Omental fat pad (tissue), 4 donors: ENCODE data around the gene SPTBN4. TPM values are rescaled to one million over a fixed set of nuclear protein-coding genes. Genes with fewer than 3 reads are reported as not detected.
"Not testable (repeated sequence)": the region's sequence is repeated elsewhere in the genome, so short reads cannot be mapped to it uniquely, and the experiment has no call there.

ENCODE experiments used
- ATAC-seq: fragments of 150-250 bp; one replicate; pipeline ENCODE4 v1.9.1; 2016; ENCODE audit warnings: mild to moderate bottlenecking, moderate library complexity; ENCODE audit not compliant: low FRiP score
- DNase-seq: peaks from one replicate; pipeline ENCODE4 v3.0.0-alpha.2; 2019; ENCODE audit warnings: low spot score
- total RNA-seq, 4 donors: library from RNA; depleted of rRNA; stranded (reverse); fragments of >200 nt; gene quantifications; one replicate each; pipeline ENCODE4 v1.1.0, GENCODE V29; 2016
- TF ChIP-seq, protein P1 (sequence below), 3 donors: fragments of 450-650 bp; IDR thresholded peaks; one replicate each; pipeline ENCODE4 v1.5.1; 2016 to 2017; ENCODE audit warnings: antibody characterized with exemption in 3 of 3, mild to moderate bottlenecking in 3 of 3, moderate library complexity in 2 of 3

Gene SPTBN4
- total RNA-seq, 4 donors from 2014 or later, result 1.4 to 3.2 (median 3.0) TPM

DNA sequence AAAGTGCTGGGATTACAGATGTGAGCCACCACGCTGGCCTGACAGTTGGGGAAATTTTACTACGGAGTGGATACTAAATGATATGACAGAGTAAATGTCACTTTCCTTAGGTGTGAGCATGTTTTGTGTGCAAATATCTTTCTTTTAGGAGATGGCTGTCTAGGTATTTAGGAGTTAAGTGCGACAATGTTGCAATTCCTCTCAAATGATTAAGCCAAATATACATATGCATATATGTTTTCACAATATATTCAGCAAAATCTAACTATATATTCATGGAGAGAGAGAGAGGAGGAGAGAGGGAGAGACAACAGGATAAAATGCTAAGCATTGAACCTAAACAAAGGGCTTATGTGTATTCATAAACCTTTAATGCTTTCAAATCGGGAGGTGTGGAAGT lies 17.3 kb upstream of the SPTBN4 start:
- ATAC-seq (no peak), DNase-seq (no peak)
- TF ChIP-seq, protein P1, sequence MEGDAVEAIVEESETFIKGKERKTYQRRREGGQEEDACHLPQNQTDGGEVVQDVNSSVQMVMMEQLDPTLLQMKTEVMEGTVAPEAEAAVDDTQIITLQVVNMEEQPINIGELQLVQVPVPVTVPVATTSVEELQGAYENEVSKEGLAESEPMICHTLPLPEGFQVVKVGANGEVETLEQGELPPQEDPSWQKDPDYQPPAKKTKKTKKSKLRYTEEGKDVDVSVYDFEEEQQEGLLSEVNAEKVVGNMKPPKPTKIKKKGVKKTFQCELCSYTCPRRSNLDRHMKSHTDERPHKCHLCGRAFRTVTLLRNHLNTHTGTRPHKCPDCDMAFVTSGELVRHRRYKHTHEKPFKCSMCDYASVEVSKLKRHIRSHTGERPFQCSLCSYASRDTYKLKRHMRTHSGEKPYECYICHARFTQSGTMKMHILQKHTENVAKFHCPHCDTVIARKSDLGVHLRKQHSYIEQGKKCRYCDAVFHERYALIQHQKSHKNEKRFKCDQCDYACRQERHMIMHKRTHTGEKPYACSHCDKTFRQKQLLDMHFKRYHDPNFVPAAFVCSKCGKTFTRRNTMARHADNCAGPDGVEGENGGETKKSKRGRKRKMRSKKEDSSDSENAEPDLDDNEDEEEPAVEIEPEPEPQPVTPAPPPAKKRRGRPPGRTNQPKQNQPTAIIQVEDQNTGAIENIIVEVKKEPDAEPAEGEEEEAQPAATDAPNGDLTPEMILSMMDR (IDR thresholded peaks at IDR 0.05), result no peak

DNA sequence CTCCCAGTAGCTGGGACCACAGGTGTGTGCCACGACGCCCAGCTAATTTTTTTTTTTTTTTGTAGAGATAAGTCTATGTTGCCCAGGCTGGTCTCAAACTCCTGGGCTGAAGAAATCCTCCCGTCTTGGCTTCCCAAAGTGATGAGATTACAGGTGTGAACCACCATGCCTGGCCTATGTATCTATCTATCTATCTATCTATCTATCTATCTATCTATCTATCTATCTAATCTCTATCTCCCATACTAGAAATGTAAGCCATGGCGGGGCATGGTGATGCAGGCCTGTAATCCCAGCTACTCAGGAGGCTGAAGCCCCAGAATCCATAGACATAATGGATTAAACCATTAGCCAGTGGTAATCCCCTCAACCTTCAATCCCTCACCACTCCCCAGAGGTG lies 16.1 kb upstream of the SPTBN4 start:
- DNase-seq (no peak), ATAC-seq (no peak)
- TF ChIP-seq, protein P1 (IDR thresholded peaks at IDR 0.05), result no peak

DNA sequence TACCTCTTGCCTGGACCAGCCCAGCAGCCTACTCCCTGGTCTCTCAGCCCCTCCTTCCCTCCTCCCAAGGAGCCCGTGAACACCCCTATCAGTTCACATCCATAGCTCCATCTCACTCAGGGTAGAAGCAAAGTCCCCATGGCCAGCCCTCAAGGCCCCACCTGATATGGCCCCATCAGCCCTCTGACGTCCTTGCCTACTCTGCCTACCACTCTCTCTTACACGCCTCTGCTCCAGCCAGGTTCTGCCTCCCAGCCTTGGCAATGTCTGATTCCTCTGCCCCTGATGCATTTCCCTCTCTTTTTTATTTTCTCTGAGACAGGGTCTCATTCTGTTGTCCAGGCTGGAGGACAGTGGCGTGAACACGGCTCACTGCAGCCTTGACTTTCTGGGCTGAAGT lies 14.8 kb upstream of the SPTBN4 start:
- DNase-seq, result no peak
- no peak for ATAC-seq
- TF ChIP-seq, protein P1 (IDR thresholded peaks at IDR 0.05), result no peak

DNA sequence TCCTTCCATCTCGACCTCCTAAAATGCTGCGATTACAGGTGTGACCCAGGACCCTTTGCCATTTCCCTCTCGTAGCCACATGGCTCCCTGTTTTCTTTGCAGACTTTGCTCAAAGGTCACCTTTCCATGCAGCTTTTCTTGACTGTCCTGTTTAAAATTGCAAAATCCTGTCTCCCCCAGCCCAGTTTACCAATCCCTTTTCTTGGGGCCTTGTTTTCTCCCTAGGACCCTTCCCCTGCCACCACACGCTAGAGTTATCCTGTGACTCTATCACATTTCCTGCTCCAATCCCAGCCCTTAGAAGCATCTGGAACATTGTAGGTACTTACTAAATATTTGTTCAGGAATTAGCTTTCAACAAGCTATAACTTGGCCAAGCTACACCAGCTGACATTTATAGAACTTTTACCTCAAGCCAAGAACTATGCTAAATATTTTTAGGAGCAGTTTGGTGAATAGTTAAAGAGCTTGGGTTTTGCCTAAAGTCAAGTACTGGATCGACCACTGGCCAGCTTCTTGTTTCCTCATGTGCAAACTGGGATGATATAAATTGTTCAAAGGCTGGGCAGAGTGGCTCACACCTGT lies 13.6 kb upstream of the SPTBN4 start:
- DNase-seq (no peak), ATAC-seq (no peak)
- TF ChIP-seq, protein P1 (IDR thresholded peaks at IDR 0.05), result no peak

DNA sequence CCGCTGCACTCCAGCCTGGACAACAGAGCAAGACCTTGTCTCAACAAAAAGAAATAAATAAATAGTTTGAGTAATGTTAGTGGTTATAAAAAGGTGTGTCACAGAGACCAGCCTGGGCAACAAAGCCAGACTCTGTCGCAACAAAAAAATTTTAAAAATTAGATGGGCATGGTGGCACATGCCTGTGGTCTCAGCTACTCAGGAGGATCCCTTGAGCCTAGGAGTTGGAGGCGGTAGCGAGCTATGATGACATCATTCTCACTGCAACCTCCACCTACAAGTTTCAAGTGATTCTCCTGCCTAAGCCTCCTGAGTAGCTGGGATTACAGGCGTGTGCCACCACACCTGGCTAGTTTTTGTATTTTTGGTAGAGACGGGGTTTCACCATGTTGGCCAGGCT lies 12.9 kb upstream of the SPTBN4 start:
- not testable (repeated sequence) for DNase-seq

DNA sequence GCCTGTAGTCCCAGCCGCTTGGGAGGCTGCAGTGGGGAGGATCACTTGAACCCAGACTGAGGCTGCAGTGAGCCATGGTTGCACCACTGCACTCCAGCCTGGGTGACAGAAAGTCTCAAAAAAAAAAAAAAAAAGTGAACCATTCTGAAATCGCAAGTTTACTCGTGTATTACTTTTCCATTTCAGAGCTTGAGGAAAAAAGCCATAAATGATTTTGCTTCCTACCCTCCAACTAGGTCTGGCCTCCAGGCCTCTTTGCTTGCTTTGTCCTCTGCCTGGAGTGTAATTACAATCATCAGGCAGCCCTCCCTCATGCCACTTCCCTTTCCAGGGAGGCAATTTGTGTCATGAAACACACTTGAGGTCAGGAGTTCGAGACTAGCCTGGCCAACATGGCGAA lies 9.8 kb upstream of the SPTBN4 start:
- ATAC-seq, result no peak
- no peak for DNase-seq
- TF ChIP-seq, protein P1 (IDR thresholded peaks at IDR 0.05), result no peak

More for the DNA sequence above, 12.9 kb upstream of the SPTBN4 start:
- not testable (repeated sequence) for ATAC-seq

DNA sequence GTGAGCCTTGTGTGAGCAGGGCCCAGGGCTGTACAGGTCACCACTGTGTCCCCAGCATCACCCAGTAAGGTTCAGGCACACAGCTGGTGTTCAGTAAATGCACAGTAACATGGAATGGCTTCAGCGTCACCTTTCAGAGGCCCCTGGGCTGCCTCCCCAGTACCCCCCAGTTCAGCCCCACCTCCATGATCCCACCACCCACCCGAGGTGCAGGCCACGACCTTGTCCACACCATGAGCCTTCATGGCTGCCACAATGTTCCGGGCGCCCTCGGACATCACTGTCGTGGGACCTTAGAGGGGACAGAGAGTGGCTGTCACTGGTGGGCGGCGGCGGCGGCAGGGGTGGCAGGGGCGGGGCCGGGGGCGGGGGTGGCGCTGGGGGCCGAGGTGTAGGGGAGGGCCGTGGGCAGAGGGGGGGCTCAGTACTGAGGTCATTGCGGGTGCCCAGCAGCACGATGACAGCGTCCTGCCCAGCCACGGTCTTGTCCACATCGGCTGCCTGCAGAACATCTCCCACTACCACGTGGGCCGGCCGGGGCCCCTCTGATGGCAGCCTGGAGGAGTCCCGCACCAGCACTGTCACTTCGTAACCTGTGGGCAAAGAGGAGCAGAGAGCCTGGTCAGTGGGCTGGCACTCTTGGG lies 8.7 kb upstream of the SPTBN4 start:
- TF ChIP-seq, protein P1 (IDR thresholded peaks at IDR 0.05), result no peak
- DNase-seq (no peak), ATAC-seq (no peak)
